Lower leg skin (tissue), 4 donors: ENCODE measurements around the gene KCNMA1. TPM values are rescaled to one million over a fixed set of nuclear protein-coding genes. Genes with fewer than 3 reads are reported as not detected.

Source experiments
- DNase-seq, 2 donors: peaks; one replicate each; pipeline ENCODE4 v3.0.0-alpha.2; 2019; ENCODE audit warnings: low spot score in 2 of 2
- H3K4me3 ChIP-seq: fragments of 200-600 bp; sonication (generic); 2 replicates; pipeline ENCODE4 v1.5.1; 2017; ENCODE audit warnings: mild to moderate bottlenecking, low read depth; ENCODE audit not compliant: poor library complexity, severe bottlenecking
- CTCF ChIP-seq, 3 donors: fragments of 450-650 bp; IDR thresholded peaks; one replicate each; pipeline ENCODE4 v1.5.1; 2016; ENCODE audit warnings: antibody characterized with exemption in 3 of 3, mild to moderate bottlenecking in 3 of 3, moderate library complexity in 2 of 3
- POLR2A ChIP-seq, 2 donors: fragments of 450-650 bp; IDR thresholded peaks; one replicate each; pipeline ENCODE4 v1.6.1; 2016 to 2017; ENCODE audit warnings: antibody characterized with exemption in 2 of 2, mild to moderate bottlenecking in 1 of 2, moderate library complexity in 1 of 2
- WGBS, 2 donors: methylation state at CpG; one replicate each; pipeline ENCODE4 v1.1.5; 2018; 5-methylcytosine and 5-hydroxymethylcytosine counted together
- intact Hi-C: fragments of 100-400 bp; cut with DNase I; formaldehyde crosslinking; loops from one replicate; pipeline ENCODE4 v1.15.0; 2023; ENCODE audit warnings: low total_unique reads
- total RNA-seq, 4 donors: library from RNA; depleted of rRNA; stranded (reverse); fragments of >200 nt; gene quantifications; one replicate each; pipeline ENCODE4 v1.1.0, GENCODE V29; 2016

KCNMA1 gene
- total RNA-seq, 4 donors from 2014 or later: 4.1 to 9.9 (median 6.5) TPM

GRCh38 chr10:77456414-77456813 is 181.2 kb downstream of the KCNMA1 start:
- no peak for DNase-seq
- WGBS, 2 donors: 81 to 86% methylated on average over 5 of the region's 5 CpGs
- intact Hi-C loops: no loop called here
- TF ChIP-seq POLR2A (IDR thresholded peaks at IDR 0.05): no peak
- TF ChIP-seq CTCF (IDR thresholded peaks at IDR 0.05): no peak
- H3K4me3 ChIP-seq: no peak overlapping the region

- no peak for DNase-seq
- H3K4me3 ChIP-seq: no peak overlapping the region
- intact Hi-C loops: no loop called here
- 71 to 73% methylated on average over 2 of the region's 2 CpGs for WGBS, 2 donors
- TF ChIP-seq POLR2A (IDR thresholded peaks at IDR 0.05): no peak
- no peak for TF ChIP-seq CTCF (IDR thresholded peaks at IDR 0.05)
Measured at GRCh38 chr10:77455561-77455960, 182.0 kb downstream of the KCNMA1 start.

- intact Hi-C loops: no loop called here
- DNase-seq: no peak
- H3K4me3 ChIP-seq: no peak overlapping the region
- WGBS, 2 donors: 80 to 90% methylated on average over 4 of the region's 4 CpGs
- TF ChIP-seq CTCF (IDR thresholded peaks at IDR 0.05) (no peak), POLR2A (IDR thresholded peaks at IDR 0.05) (no peak)
Measured at GRCh38 chr10:77452952-77453564, 184.6 kb downstream of the KCNMA1 start.

- 85 to 98% methylated on average over 2 of the region's 2 CpGs for WGBS, 2 donors
- no peak for TF ChIP-seq CTCF (IDR thresholded peaks at IDR 0.05)
- no peak for TF ChIP-seq POLR2A (IDR thresholded peaks at IDR 0.05)
- H3K4me3 ChIP-seq: no peak overlapping the region
- DNase-seq: no peak
- intact Hi-C loops: no loop called here
Measured at GRCh38 chr10:77451886-77452285, 185.7 kb downstream of the KCNMA1 start.

GRCh38 chr10:77448226-77448625 is 189.4 kb downstream of the KCNMA1 start:
- WGBS, 2 donors: 89 to 95% methylated on average over 5 of the region's 5 CpGs
- no peak for DNase-seq
- no peak for TF ChIP-seq CTCF (IDR thresholded peaks at IDR 0.05)
- no peak for TF ChIP-seq POLR2A (IDR thresholded peaks at IDR 0.05)
- intact Hi-C loops: no loop called here
- H3K4me3 ChIP-seq: no peak overlapping the region

- no peak for TF ChIP-seq POLR2A (IDR thresholded peaks at IDR 0.05)
- TF ChIP-seq CTCF (IDR thresholded peaks at IDR 0.05): no peak
- no peak overlapping the region for H3K4me3 ChIP-seq
- 93 to 94% methylated on average over 4 of the region's 4 CpGs for WGBS, 2 donors
- intact Hi-C loops: no loop called here
- no peak for DNase-seq
Measured at GRCh38 chr10:77446700-77447099, 190.9 kb downstream of the KCNMA1 start.
